IPS-18a (cell line): ENCODE measurements around the gene MDH1B.
"Not testable (repeated sequence)": the region's sequence is repeated elsewhere in the genome, so short reads cannot be mapped to it uniquely, and the experiment has no call there.

Experiments used
- H3K27ac ChIP-seq: one replicate; pipeline ENCODE4 v1.5.1; 2013; ENCODE audit warnings: low read length
- H3K27me3 ChIP-seq: one replicate; pipeline ENCODE4 v1.6.1; 2013; ENCODE audit warnings: mild to moderate bottlenecking, low read length; ENCODE audit not compliant: control insufficient read depth, insufficient read depth
- H3K36me3 ChIP-seq: one replicate; pipeline ENCODE4 v1.6.1; 2013; ENCODE audit warnings: low read depth, low read length; ENCODE audit not compliant: control insufficient read depth
- H3K4me1 ChIP-seq: one replicate; pipeline ENCODE4 v1.6.1; 2013; ENCODE audit warnings: low read depth, low read length; ENCODE audit not compliant: control insufficient read depth
- H3K4me3 ChIP-seq: one replicate; pipeline ENCODE4 v1.5.1; 2013; ENCODE audit warnings: low read length
- H3K9ac ChIP-seq: one replicate; pipeline ENCODE4 v1.6.1; 2013; ENCODE audit warnings: mild to moderate bottlenecking, low read length, moderate library complexity
- H3K9me3 ChIP-seq: one replicate; pipeline ENCODE4 v1.6.1; 2013; ENCODE audit warnings: low read depth, low read length; ENCODE audit not compliant: control insufficient read depth

Gene MDH1B

GRCh38 chr2:206715183-206715582, 49.9 kb downstream of the MDH1B start:
- H3K4me3 ChIP-seq, H3K4me1 ChIP-seq, H3K9ac ChIP-seq, H3K27ac ChIP-seq, H3K27me3 ChIP-seq, H3K9me3 ChIP-seq, H3K36me3 ChIP-seq: not testable (repeated sequence)

- Histone ChIP-seq H3K4me3 (no peak overlapping the region), H3K4me1 (no peaks in the 10 kb centered on the region), H3K27me3 (no peaks in the 10 kb centered on the region), H3K36me3 (no peaks in the 10 kb centered on the region), H3K27ac (no peak overlapping the region), H3K9ac (no peak overlapping the region), H3K9me3 (no peaks in the 10 kb centered on the region)
Observed at GRCh38 chr2:206713746-206714145, 51.4 kb downstream of the MDH1B start.

- H3K4me3 ChIP-seq, result no peak overlapping the region
- no peak overlapping the region for H3K27ac ChIP-seq
- no peaks in the 10 kb centered on the region for H3K36me3 ChIP-seq
- no peaks in the 10 kb centered on the region for H3K9me3 ChIP-seq
- H3K27me3 ChIP-seq, result no peaks in the 10 kb centered on the region
- H3K4me1 ChIP-seq, result no peaks in the 10 kb centered on the region
- no peak overlapping the region for H3K9ac ChIP-seq
Observed at GRCh38 chr2:206708286-206708685, 56.8 kb downstream of the MDH1B start.

GRCh38 chr2:206707164-206707701, 57.9 kb downstream of the MDH1B start:
- no peak overlapping the region for H3K4me3 ChIP-seq
- no peaks in the 10 kb centered on the region for H3K27me3 ChIP-seq
- H3K4me1 ChIP-seq, result no peaks in the 10 kb centered on the region

GRCh38 chr2:206701952-206702605, 63.0 kb downstream of the MDH1B start:
- no peak overlapping the region for H3K27ac ChIP-seq
- no peaks in the 10 kb centered on the region for H3K4me1 ChIP-seq
- no peaks in the 10 kb centered on the region for H3K36me3 ChIP-seq
- H3K4me3 ChIP-seq, result no peak overlapping the region
- H3K27me3 ChIP-seq, result no peaks in the 10 kb centered on the region
- H3K9ac ChIP-seq, result no peak overlapping the region
- H3K9me3 ChIP-seq, result no peaks in the 10 kb centered on the region

More at GRCh38 chr2:206707164-206707701, 57.9 kb downstream of the MDH1B start:
- no peaks in the 10 kb centered on the region for H3K9me3 ChIP-seq
- H3K36me3 ChIP-seq, result no peaks in the 10 kb centered on the region
- H3K27ac ChIP-seq, result no peak overlapping the region
- H3K9ac ChIP-seq, result no peak overlapping the region

GRCh38 chr2:206700156-206700555, 65.0 kb downstream of the MDH1B start:
- H3K36me3 ChIP-seq, result no peaks in the 10 kb centered on the region
- no peak overlapping the region for H3K27ac ChIP-seq
- no peaks in the 10 kb centered on the region for H3K27me3 ChIP-seq
- no peak overlapping the region for H3K4me3 ChIP-seq
- no peaks in the 10 kb centered on the region for H3K9me3 ChIP-seq
- H3K9ac ChIP-seq, result no peak overlapping the region
- no peaks in the 10 kb centered on the region for H3K4me1 ChIP-seq

- H3K4me3 ChIP-seq, result no peak overlapping the region
- H3K27me3 ChIP-seq, result no peaks in the 10 kb centered on the region
- H3K9ac ChIP-seq, result no peak overlapping the region
- H3K9me3 ChIP-seq, result no peaks in the 10 kb centered on the region
- no peak overlapping the region for H3K27ac ChIP-seq
- H3K4me1 ChIP-seq, result no peaks in the 10 kb centered on the region
- H3K36me3 ChIP-seq, result no peaks in the 10 kb centered on the region
Observed at GRCh38 chr2:206698811-206699210, 66.3 kb downstream of the MDH1B start.

GRCh38 chr2:206696910-206697309, 68.2 kb downstream of the MDH1B start:
- Histone ChIP-seq H3K27me3 (no peaks in the 10 kb centered on the region), H3K27ac (no peak overlapping the region), H3K9me3 (no peaks in the 10 kb centered on the region), H3K4me1 (no peaks in the 10 kb centered on the region), H3K36me3 (no peaks in the 10 kb centered on the region), H3K9ac (no peak overlapping the region), H3K4me3 (no peak overlapping the region)

- Histone ChIP-seq H3K4me3 (no peak overlapping the region), H3K9ac (no peak overlapping the region), H3K4me1 (no peaks in the 10 kb centered on the region), H3K27me3 (no peaks in the 10 kb centered on the region), H3K36me3 (no peaks in the 10 kb centered on the region), H3K9me3 (no peaks in the 10 kb centered on the region), H3K27ac (no peak overlapping the region)
Observed at GRCh38 chr2:206693399-206694137, 71.6 kb downstream of the MDH1B start.

GRCh38 chr2:206692971-206693370, 72.2 kb downstream of the MDH1B start:
- no peak overlapping the region for H3K27ac ChIP-seq
- H3K36me3 ChIP-seq, result no peaks in the 10 kb centered on the region
- no peaks in the 10 kb centered on the region for H3K4me1 ChIP-seq
- H3K4me3 ChIP-seq, result no peak overlapping the region
- no peaks in the 10 kb centered on the region for H3K9me3 ChIP-seq
- no peak overlapping the region for H3K9ac ChIP-seq
- no peaks in the 10 kb centered on the region for H3K27me3 ChIP-seq

- Histone ChIP-seq H3K4me1 (no peaks in the 10 kb centered on the region), H3K9ac (no peak overlapping the region), H3K4me3 (no peak overlapping the region), H3K27me3 (no peaks in the 10 kb centered on the region), H3K36me3 (no peaks in the 10 kb centered on the region), H3K9me3 (no peaks in the 10 kb centered on the region), H3K27ac (no peak overlapping the region)
Observed at GRCh38 chr2:206688990-206689389, 76.1 kb downstream of the MDH1B start.

GRCh38 chr2:206688453-206688852, 76.7 kb downstream of the MDH1B start:
- Histone ChIP-seq H3K9me3 (no peaks in the 10 kb centered on the region), H3K36me3 (no peaks in the 10 kb centered on the region), H3K9ac (no peak overlapping the region), H3K27ac (no peak overlapping the region), H3K27me3 (no peaks in the 10 kb centered on the region), H3K4me3 (no peak overlapping the region), H3K4me1 (no peaks in the 10 kb centered on the region)
